ENCODE measurements around the gene KCTD2. TPM values are rescaled to one million over a fixed set of nuclear protein-coding genes. Genes with fewer than 3 reads are reported as not detected.

KCTD2 gene
- total RNA-seq, 2 donors from 2014 or later = 24.4 to 104 TPM

GRCh38 chr17:75012096-75012345 is 35.0 kb upstream of the KCTD2 start:
- no peak for DNase-seq (ENCODE audit: low spot score)
- Histone ChIP-seq H3K4me3 (peak overlapping the region; percentile 57 to 62), H3K9me3 (no peaks in the 10 kb centered on the region), H3K27ac (peak overlapping the region; percentile 90 to 92), H3K4me1 (replicated peaks) (peaks cover 5% of the 10 kb centered on the region), H3K36me3 (no peaks in the 10 kb centered on the region), H3K27me3 (replicated peaks; ENCODE audit: insufficient read depth) (no peaks in the 10 kb centered on the region)
- intact Hi-C loops (cut with DNase I) = no loop called here
- 5% methylated on average over 5 of the region's 5 CpGs for WGBS
- TF ChIP-seq CTCF (IDR thresholded peaks at IDR 0.05) = no peak
- TF ChIP-seq POLR2AphosphoS5 (IDR thresholded peaks at IDR 0.05) = no peak

GRCh38 chr17:75012346-75013091 is 34.5 kb upstream of the KCTD2 start, which contains the start of gene MRPL58:
Gene MRPL58 (plus strand): TSS chr17:75012670. CDS start chr17:75012687, 17 bp downstream.
- Histone ChIP-seq H3K27me3 (replicated peaks; ENCODE audit: insufficient read depth) (no peaks in the 10 kb centered on the region), H3K36me3 (no peaks in the 10 kb centered on the region), H3K9me3 (no peaks in the 10 kb centered on the region), H3K27ac (peak within 1 kb of the TSS; percentile 90 to 92), H3K4me1 (replicated peaks) (peaks cover 5% of the 10 kb centered on the region), H3K4me3 (peak within 1 kb of the TSS; percentile 57 to 62)
- WGBS = 1% methylated on average over 33 of the region's 63 CpGs
- intact Hi-C loops (cut with DNase I) = no loop called here
- TF ChIP-seq CTCF (IDR thresholded peaks at IDR 0.05) (peak in 3 of 4 experiments; percentile 29 to 60 (median 48)), POLR2A (IDR thresholded peaks at IDR 0.05) (peak; percentile 19), POLR2AphosphoS5 (IDR thresholded peaks at IDR 0.05) (peak; percentile 72)
- DNase-seq (ENCODE audit: low spot score) = peak; percentile 71

- Histone ChIP-seq H3K4me1 (replicated peaks) (peaks cover 5% of the 10 kb centered on the region), H3K27ac (peak overlapping the region; percentile 90 to 92), H3K36me3 (no peaks in the 10 kb centered on the region), H3K27me3 (replicated peaks; ENCODE audit: insufficient read depth) (no peaks in the 10 kb centered on the region), H3K9me3 (no peaks in the 10 kb centered on the region), H3K4me3 (peak overlapping the region; percentile 57 to 62)
- intact Hi-C loops (cut with DNase I) = no loop called here
- 2% methylated on average over 10 of the region's 10 CpGs for WGBS
- DNase-seq (ENCODE audit: low spot score) = no peak
- TF ChIP-seq POLR2A (IDR thresholded peaks at IDR 0.05) (no peak), POLR2AphosphoS5 (IDR thresholded peaks at IDR 0.05) (no peak), CTCF (IDR thresholded peaks at IDR 0.05) (no peak)
Observed at GRCh38 chr17:75013092-75013559, 33.9 kb upstream of the KCTD2 start.

- Histone ChIP-seq H3K9me3 (no peaks in the 10 kb centered on the region), H3K4me1 (replicated peaks) (peaks cover 6% of the 10 kb centered on the region), H3K27me3 (replicated peaks; ENCODE audit: insufficient read depth) (no peaks in the 10 kb centered on the region), H3K36me3 (no peaks in the 10 kb centered on the region), H3K4me3 (no peak overlapping the region), H3K27ac (peak overlapping the region; percentile 44 to 65)
- TF ChIP-seq POLR2AphosphoS5 (IDR thresholded peaks at IDR 0.05) (no peak), CTCF (IDR thresholded peaks at IDR 0.05) (no peak), POLR2A (IDR thresholded peaks at IDR 0.05) (no peak)
- DNase-seq (ENCODE audit: low spot score) = no peak
- 85% methylated on average over 5 of the region's 5 CpGs for WGBS
- intact Hi-C loops (cut with DNase I) = no loop called here
Observed at GRCh38 chr17:75019146-75019545, 27.9 kb upstream of the KCTD2 start.

- no peak for TF ChIP-seq POLR2A (IDR thresholded peaks at IDR 0.05)
- H3K36me3 ChIP-seq = no peaks in the 10 kb centered on the region
- WGBS = 84% methylated on average over 3 of the region's 3 CpGs
Observed at GRCh38 chr17:75019710-75020109, 27.3 kb upstream of the KCTD2 start.

More at GRCh38 chr17:75019710-75020109, 27.3 kb upstream of the KCTD2 start:
- Histone ChIP-seq H3K27ac (peak overlapping the region; percentile 44 to 65), H3K9me3 (no peaks in the 10 kb centered on the region), H3K4me3 (no peak overlapping the region), H3K27me3 (replicated peaks; ENCODE audit: insufficient read depth) (no peaks in the 10 kb centered on the region), H3K4me1 (replicated peaks) (peaks cover 6% of the 10 kb centered on the region)
- intact Hi-C loops (cut with DNase I) = no loop called here
- DNase-seq (ENCODE audit: low spot score) = no peak
